Nephron (organoid): ENCODE measurements around the gene UGT1A9.
"Not testable (repeated sequence)": the region's sequence is repeated elsewhere in the genome, so short reads cannot be mapped to it uniquely, and the experiment has no call there.

Source experiments
- H3K27ac Mint-ChIP-seq, 3 experiments: 2 replicates each; pipeline ENCODE4 v1.8.0; 2020; ENCODE audit warnings: mixed read lengths in 3 of 3, mild to moderate bottlenecking in 2 of 3, moderate library complexity in 1 of 3
- H3K27me3 Mint-ChIP-seq: 2 replicates; pipeline ENCODE4 v1.8.0; 2021; ENCODE audit warnings: low read depth, mild to moderate bottlenecking, moderate library complexity, mixed read lengths
- H3K36me3 Mint-ChIP-seq: 2 replicates; pipeline ENCODE4 v1.8.0; 2020; ENCODE audit warnings: low read depth, mixed read lengths
- H3K4me1 Mint-ChIP-seq: 2 replicates; pipeline ENCODE4 v1.8.0; 2020; ENCODE audit warnings: mixed read lengths
- H3K4me3 Mint-ChIP-seq, 3 experiments: 2 replicates each; pipeline ENCODE4 v1.8.0; 2020; ENCODE audit warnings: mild to moderate bottlenecking in 3 of 3, mixed read lengths in 3 of 3, moderate library complexity in 2 of 3
- H3K9me3 Mint-ChIP-seq: 2 replicates; pipeline ENCODE4 v1.8.0; 2020; ENCODE audit warnings: mixed read lengths
- TF ChIP-seq, protein P1 (sequence below), 3 experiments: fragments of 200-600 bp; sonication (generic); IDR thresholded peaks; one replicate each; pipeline ENCODE4 v1.5.0; 2021; ENCODE audit warnings: antibody characterized with exemption in 3 of 3; ENCODE audit not compliant: unreplicated experiment in 3 of 3

Gene UGT1A9

DNA sequence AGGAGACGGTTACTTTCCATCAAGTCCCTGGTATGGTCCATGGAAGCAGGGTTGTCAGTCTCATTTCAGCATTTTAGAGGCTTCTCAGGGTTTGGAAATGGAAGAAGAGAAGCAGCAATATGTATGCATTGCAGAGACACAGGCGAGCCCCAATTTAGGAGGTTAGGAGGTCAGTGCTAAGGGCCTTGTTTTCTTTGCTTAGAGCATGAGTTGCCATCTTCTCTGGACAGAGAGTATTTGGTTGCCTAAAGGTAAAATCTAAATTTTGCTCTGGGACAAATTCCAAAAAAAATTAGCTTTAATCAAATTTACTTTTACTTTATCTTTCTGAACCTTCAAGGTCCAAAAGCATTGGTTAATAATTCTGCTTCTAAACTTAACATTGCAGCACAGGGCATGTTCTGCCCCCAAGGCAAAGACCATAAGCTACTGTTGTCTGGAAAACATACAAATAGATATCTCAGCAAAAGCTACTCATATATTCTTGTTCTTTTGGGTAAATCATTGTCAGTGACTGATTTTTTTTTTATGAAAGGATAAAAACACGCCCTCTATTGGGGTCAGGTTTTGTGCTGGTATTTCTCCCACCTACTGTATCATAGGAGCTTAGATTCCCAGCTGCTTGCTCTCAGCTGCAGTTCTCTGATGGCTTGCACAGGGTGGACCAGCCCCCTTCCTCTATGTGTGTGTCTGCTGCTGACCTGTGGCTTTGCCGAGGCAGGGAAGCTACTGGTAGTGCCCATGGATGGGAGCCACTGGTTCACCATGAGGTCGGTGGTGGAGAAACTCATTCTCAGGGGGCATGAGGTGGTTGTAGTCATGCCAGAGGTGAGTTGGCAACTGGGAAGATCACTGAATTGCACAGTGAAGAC, at the start of gene UGT1A9:
TSS of gene UGT1A9 (plus strand) at position 609 of the 872 bp plus-strand sequence. CDS start at position 646, 37 bp downstream.
- peaks cover 10% of the 10 kb centered on the region for H3K9me3 Mint-ChIP-seq
- H3K4me1 Mint-ChIP-seq, result peaks cover 6% of the 10 kb centered on the region
- H3K4me3 Mint-ChIP-seq, result no peak within 1 kb of the TSS
- no peak within 1 kb of the TSS for H3K27ac Mint-ChIP-seq
- TF ChIP-seq, protein P1, sequence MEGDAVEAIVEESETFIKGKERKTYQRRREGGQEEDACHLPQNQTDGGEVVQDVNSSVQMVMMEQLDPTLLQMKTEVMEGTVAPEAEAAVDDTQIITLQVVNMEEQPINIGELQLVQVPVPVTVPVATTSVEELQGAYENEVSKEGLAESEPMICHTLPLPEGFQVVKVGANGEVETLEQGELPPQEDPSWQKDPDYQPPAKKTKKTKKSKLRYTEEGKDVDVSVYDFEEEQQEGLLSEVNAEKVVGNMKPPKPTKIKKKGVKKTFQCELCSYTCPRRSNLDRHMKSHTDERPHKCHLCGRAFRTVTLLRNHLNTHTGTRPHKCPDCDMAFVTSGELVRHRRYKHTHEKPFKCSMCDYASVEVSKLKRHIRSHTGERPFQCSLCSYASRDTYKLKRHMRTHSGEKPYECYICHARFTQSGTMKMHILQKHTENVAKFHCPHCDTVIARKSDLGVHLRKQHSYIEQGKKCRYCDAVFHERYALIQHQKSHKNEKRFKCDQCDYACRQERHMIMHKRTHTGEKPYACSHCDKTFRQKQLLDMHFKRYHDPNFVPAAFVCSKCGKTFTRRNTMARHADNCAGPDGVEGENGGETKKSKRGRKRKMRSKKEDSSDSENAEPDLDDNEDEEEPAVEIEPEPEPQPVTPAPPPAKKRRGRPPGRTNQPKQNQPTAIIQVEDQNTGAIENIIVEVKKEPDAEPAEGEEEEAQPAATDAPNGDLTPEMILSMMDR (IDR thresholded peaks at IDR 0.05; ENCODE audit: unreplicated experiment in 3 of 3), result no peak
- peaks cover 6% of the 10 kb centered on the region for H3K27me3 Mint-ChIP-seq
- H3K36me3 Mint-ChIP-seq, result no peaks in the 10 kb centered on the region

DNA sequence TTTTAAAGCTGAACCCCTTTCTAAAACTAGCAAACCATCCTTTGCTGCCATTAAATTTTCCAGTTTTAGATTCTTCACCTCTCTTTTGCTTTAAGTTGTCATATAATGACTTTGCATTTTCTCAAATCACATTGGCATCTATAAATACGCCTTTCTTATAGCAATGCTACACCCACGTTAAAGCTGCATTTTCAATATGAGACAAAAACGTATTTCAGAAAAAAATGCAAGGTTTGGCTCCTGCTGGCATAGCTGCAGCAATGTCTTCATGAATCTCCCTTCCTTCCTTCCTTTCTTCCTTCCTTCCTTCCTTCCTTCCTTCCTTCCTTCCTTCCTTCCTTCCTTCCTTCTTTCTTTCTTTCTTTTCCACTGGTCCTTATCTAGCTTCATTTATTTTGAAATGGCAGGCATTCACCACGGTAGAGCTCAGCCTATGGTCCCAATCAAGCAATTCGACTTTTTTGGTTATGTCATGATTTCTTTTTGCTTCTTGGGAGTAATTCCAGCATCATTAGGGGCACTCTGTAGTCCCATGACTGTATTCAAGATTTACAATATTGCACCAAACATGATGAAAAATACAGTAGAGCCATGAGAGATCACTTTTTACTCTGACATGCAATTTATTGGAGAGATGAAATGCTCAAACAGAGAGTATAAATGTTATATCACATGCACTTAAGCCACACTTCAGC, 44.2 kb upstream of the UGT1A9 start:
- Mint-ChIP-seq H3K36me3 (no peaks in the 10 kb centered on the region), H3K4me1 (no peaks in the 10 kb centered on the region), H3K9me3 (peaks cover 7% of the 10 kb centered on the region), H3K4me3 (no peak overlapping the region), H3K27me3 (peaks cover 9% of the 10 kb centered on the region), H3K27ac (no peak overlapping the region)
- TF ChIP-seq, protein P1 (IDR thresholded peaks at IDR 0.05; ENCODE audit: unreplicated experiment in 3 of 3), result no peak

DNA sequence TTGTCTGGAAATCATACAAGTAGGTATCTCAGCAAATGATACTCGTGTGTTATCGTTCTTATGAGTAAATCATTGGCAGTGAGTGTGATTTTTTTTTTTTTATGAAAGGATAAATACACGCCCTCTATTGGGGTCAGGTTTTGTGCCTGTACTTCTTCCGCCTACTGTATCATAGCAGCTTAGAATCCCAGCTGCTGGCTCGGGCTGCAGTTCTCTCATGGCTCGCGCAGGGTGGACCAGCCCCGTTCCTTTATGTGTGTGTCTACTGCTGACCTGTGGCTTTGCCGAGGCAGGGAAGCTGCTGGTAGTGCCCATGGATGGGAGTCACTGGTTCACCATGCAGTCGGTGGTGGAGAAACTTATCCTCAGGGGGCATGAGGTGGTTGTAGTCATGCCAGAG, 35.4 kb upstream of the UGT1A9 start, which contains the start of gene UGT1A10:
TSS of gene UGT1A10 (plus strand) at position 143 of the 400 bp plus-strand sequence. CDS start at position 218, 75 bp downstream.
- not testable (repeated sequence) for H3K4me3 Mint-ChIP-seq, H3K27ac Mint-ChIP-seq, H3K4me1 Mint-ChIP-seq, H3K36me3 Mint-ChIP-seq
- Mint-ChIP-seq H3K9me3 (peaks cover 15% of the 10 kb centered on the region), H3K27me3 (peaks cover 17% of the 10 kb centered on the region)

DNA sequence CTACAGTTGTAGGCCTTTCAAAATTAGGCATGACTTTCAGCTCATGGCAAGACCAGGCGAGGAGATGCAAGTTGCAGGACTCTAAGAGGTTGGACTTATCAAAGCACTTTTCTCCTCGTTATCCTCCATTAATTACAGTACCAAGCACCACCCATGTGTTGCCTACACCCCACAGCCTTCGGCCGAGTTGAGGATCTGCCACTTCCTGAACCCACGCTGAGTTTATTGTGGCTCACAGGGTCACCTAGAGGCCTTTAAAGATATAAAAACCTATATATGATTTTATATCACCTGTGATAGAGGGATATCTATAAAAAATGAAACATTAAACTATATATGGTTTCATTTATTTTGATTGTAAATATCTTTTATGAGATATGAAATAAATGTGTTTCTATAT, 32.9 kb upstream of the UGT1A9 start:
- TF ChIP-seq, protein P1 (IDR thresholded peaks at IDR 0.05; ENCODE audit: unreplicated experiment in 3 of 3), result no peak
- H3K27ac Mint-ChIP-seq, result no peak overlapping the region
- H3K27me3 Mint-ChIP-seq, result peaks cover 10% of the 10 kb centered on the region
- H3K4me1 Mint-ChIP-seq, result no peaks in the 10 kb centered on the region
- no peak overlapping the region for H3K4me3 Mint-ChIP-seq
- H3K36me3 Mint-ChIP-seq, result no peaks in the 10 kb centered on the region
- H3K9me3 Mint-ChIP-seq, result peaks cover 15% of the 10 kb centered on the region

DNA sequence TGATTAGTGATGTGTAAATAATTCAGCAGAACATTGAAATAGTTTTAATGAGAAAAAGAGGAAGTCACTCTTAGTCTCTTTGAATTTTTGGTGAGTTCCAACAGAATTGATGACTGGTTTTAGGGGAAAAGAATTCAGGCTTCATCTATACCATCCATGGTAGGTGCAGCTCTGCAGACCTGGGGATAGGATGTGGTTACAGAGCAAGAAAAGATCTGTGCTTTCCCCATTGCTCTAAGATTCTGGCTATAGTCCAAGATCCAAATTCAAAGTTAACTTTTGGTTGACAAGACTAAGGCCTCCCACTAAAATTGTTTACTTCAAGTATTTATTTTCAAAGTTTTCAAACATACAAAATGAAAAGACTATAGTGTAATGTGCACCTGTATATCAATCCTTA, 31.8 kb upstream of the UGT1A9 start:
- peaks cover 18% of the 10 kb centered on the region for H3K9me3 Mint-ChIP-seq
- TF ChIP-seq, protein P1 (IDR thresholded peaks at IDR 0.05; ENCODE audit: unreplicated experiment in 3 of 3), result no peak
- H3K4me3 Mint-ChIP-seq, result no peak overlapping the region
- no peak overlapping the region for H3K27ac Mint-ChIP-seq
- H3K4me1 Mint-ChIP-seq, result no peaks in the 10 kb centered on the region
- H3K36me3 Mint-ChIP-seq, result no peaks in the 10 kb centered on the region
- peaks cover 8% of the 10 kb centered on the region for H3K27me3 Mint-ChIP-seq

DNA sequence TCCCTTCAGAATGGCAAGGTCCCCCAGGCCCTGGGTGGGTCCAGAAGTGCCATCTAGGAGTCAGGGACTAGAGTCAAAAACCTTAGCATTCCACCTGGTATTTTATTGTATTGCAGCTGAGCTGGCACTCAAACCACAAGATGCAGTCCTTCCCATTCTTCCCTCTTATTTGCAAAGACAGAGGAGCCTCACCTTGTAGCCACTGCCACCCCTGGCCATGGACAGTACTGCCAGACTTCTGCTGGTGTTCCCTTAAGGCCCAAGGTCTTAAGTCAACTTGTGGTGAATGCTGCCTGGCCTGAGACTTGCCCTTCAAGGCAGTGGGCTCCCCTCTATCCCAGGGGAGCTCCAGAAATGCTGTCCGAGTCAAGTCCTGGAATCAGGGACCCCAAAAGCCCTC, 28.6 kb upstream of the UGT1A9 start:
- peaks cover 5% of the 10 kb centered on the region for H3K36me3 Mint-ChIP-seq
- no peak overlapping the region for H3K4me3 Mint-ChIP-seq
- H3K9me3 Mint-ChIP-seq, result peaks cover 30% of the 10 kb centered on the region
- TF ChIP-seq, protein P1 (IDR thresholded peaks at IDR 0.05; ENCODE audit: unreplicated experiment in 3 of 3), result no peak
- no peaks in the 10 kb centered on the region for H3K4me1 Mint-ChIP-seq
- no peaks in the 10 kb centered on the region for H3K27me3 Mint-ChIP-seq
- H3K27ac Mint-ChIP-seq, result no peak overlapping the region

DNA sequence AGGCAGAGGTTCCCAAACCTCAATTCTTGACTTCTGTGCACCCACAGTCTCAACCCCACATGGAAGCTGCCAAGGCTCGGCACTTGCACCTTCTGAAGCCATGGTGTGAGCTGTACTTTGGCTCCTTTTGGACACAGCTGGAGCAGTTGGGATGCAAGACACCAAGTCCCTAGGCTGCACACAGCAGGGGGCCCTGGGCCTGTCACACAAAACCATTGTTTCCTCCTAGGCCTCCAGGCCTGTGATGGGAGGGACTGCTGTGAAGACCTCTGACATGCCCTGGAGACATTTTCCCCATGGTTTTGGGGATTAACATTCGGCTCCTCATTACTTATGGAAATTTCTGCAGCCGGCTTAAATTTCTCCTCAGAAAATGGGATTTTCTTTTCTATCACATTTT, 25.7 kb upstream of the UGT1A9 start:
- H3K27ac Mint-ChIP-seq, H3K27me3 Mint-ChIP-seq, H3K4me3 Mint-ChIP-seq, H3K4me1 Mint-ChIP-seq, H3K36me3 Mint-ChIP-seq: not testable (repeated sequence)
- peaks cover 30% of the 10 kb centered on the region for H3K9me3 Mint-ChIP-seq
